GM10847 (cell line): ENCODE measurements around the gene TOLLIP.

Source experiments
- POLR2A ChIP-seq: IDR thresholded peaks from 2 replicates; pipeline ENCODE4 v1.6.1; 2011; ENCODE audit not compliant: insufficient read length; ENCODE audit errors: extremely low read depth

Gene TOLLIP

GRCh38 chr11:1306186-1307162 is 3.0 kb downstream of the TOLLIP start:
- TF ChIP-seq POLR2A: no peak

GRCh38 chr11:1305501-1306056 is 3.9 kb downstream of the TOLLIP start:
- no peak for TF ChIP-seq POLR2A

- no peak for TF ChIP-seq POLR2A
These were observed 4.4 kb downstream of the TOLLIP start for GRCh38 chr11:1305063-1305495.

- no peak for TF ChIP-seq POLR2A
These were observed 5.1 kb downstream of the TOLLIP start for GRCh38 chr11:1304380-1304779.

- no peak for TF ChIP-seq POLR2A
These were observed 5.5 kb downstream of the TOLLIP start for GRCh38 chr11:1303973-1304372.

GRCh38 chr11:1303126-1303821 is 6.2 kb downstream of the TOLLIP start:
- no peak for TF ChIP-seq POLR2A

- TF ChIP-seq POLR2A: no peak
These were observed 6.8 kb downstream of the TOLLIP start for GRCh38 chr11:1302461-1303125.

GRCh38 chr11:1302041-1302460 is 7.4 kb downstream of the TOLLIP start:
- no peak for TF ChIP-seq POLR2A

- TF ChIP-seq POLR2A: no peak
These were observed 8.0 kb downstream of the TOLLIP start for GRCh38 chr11:1301220-1302000.

GRCh38 chr11:1300569-1301187 is 8.8 kb downstream of the TOLLIP start:
- TF ChIP-seq POLR2A: no peak

- no peak for TF ChIP-seq POLR2A
These were observed 9.3 kb downstream of the TOLLIP start for GRCh38 chr11:1300121-1300520.

- no peak for TF ChIP-seq POLR2A
These were observed 9.8 kb downstream of the TOLLIP start for GRCh38 chr11:1299621-1300020.

GRCh38 chr11:1298695-1299492 is 10.5 kb downstream of the TOLLIP start:
- no peak for TF ChIP-seq POLR2A

- TF ChIP-seq POLR2A: no peak
These were observed 11.6 kb downstream of the TOLLIP start for GRCh38 chr11:1297576-1298473.
